ENCODE measurements around the gene PDE4A.
"Not testable (repeated sequence)": the region's sequence is repeated elsewhere in the genome, so short reads cannot be mapped to it uniquely, and the experiment has no call there.

DNA sequence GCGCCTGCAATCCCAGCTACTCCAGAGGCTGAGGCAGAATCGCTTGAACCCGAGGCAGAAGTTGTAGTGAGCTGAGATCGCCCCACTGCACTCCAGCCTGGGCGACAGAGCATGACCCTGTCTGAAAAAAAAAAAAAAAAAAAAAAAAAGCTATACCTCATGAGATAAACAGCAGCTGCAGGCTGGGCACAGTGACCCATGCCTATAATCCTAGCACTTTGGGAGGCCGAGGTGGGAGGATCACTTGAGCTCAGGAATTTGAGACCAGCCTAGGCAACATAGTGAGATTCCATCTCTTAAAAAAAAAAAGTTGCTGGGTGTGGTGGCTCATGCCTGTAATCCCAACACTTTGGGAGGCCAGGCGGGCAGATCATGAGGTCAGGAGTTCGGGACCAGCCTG, 21.0 kb upstream of the PDE4A start:
- TF ChIP-seq, protein P1, sequence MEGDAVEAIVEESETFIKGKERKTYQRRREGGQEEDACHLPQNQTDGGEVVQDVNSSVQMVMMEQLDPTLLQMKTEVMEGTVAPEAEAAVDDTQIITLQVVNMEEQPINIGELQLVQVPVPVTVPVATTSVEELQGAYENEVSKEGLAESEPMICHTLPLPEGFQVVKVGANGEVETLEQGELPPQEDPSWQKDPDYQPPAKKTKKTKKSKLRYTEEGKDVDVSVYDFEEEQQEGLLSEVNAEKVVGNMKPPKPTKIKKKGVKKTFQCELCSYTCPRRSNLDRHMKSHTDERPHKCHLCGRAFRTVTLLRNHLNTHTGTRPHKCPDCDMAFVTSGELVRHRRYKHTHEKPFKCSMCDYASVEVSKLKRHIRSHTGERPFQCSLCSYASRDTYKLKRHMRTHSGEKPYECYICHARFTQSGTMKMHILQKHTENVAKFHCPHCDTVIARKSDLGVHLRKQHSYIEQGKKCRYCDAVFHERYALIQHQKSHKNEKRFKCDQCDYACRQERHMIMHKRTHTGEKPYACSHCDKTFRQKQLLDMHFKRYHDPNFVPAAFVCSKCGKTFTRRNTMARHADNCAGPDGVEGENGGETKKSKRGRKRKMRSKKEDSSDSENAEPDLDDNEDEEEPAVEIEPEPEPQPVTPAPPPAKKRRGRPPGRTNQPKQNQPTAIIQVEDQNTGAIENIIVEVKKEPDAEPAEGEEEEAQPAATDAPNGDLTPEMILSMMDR (IDR thresholded peaks at IDR 0.05; ENCODE audit: insufficient read depth, low read length, poor library complexity, severe bottlenecking), result not testable (repeated sequence)
- not testable (repeated sequence) for TF ChIP-seq EZH2phosphoT487 (conservative IDR thresholded peaks at IDR 0.05; ENCODE audit: low read length)
